IPS DF 6.9 (cell line): ENCODE results near the gene SNRNP25.

Source experiments
- DNase-seq: peaks from one replicate; pipeline ENCODE4 v3.0.0-alpha.2; 2013; ENCODE audit warnings: low read depth, low spot score
- H3K27ac ChIP-seq: one replicate; pipeline ENCODE4 v1.5.1; 2013; ENCODE audit warnings: low read length, control low read depth
- H3K27me3 ChIP-seq: 2 replicates; pipeline ENCODE4 v1.6.1; 2013; ENCODE audit warnings: mild to moderate bottlenecking, low read length; ENCODE audit not compliant: control insufficient read depth, insufficient read depth
- H3K36me3 ChIP-seq: 2 replicates; pipeline ENCODE4 v1.6.1; 2013; ENCODE audit warnings: low read length; ENCODE audit not compliant: control insufficient read depth, insufficient read depth
- H3K4me1 ChIP-seq: 2 replicates; pipeline ENCODE4 v1.6.1; 2013; ENCODE audit warnings: low read length; ENCODE audit not compliant: control insufficient read depth, insufficient read depth
- H3K4me3 ChIP-seq: 2 replicates; pipeline ENCODE4 v1.5.1; 2013; ENCODE audit warnings: mild to moderate bottlenecking, low read length
- H3K9me3 ChIP-seq: 2 replicates; pipeline ENCODE4 v1.6.1; 2013; ENCODE audit warnings: low read length, inconsistent platforms; ENCODE audit not compliant: control insufficient read depth, insufficient read depth
- WGBS: extraction: QIAGEN DNeasy Blood & Tissue Kit; methylation state at CpG from one replicate; pipeline ENCODE4 v1.1.7; 2013; ENCODE audit warnings: mixed read lengths, missing lambda C conversion rate; ENCODE audit not compliant: insufficient read length, insufficient coverage; 5-methylcytosine and 5-hydroxymethylcytosine counted together

The SNRNP25 gene

DNA sequence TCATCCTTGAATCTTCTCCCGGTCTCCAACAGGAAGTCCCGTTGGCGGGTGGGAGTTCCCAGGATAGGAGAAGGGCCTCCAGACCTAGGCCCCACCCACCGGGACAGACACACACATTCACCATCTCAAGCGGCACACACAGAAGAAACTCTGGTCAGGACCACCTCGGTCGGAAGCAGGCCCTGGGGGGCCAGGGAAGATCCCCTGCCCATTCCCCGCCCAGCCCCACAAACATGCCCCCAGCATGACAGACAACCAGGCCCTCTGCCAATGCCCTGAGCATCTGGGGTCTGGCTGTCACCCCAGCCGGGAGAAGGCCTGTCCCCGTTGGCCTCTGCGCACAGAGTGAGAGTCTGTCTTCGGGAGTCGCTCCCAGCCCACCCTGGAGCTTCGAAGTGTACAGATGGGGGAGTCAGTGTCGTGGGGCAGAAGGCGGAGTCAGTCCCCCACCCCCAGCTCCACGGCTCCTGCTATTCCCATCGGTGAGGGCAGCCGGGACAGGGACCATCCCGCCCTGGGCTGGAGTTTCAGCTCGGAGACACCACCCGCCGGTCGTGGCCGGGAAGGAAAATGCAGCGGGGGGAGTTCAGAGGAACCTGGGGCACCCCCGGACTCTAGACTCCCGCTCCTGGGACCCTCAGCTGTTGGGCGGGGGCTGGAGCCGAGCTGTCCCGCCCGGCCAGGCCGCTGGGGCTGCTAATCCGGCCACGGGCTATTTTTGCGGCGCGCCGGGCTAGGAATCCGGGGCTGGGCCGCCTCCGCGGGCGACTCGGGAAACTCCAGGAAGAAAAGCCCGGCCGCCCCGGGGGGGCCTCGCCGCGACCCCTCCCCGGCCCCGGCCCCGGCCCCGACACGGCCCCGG is 18.1 kb downstream of the SNRNP25 start:
- DNase-seq: peak; percentile 84
- WGBS: no CpG with 5 or more reads among the region's 57 CpGs

DNA sequence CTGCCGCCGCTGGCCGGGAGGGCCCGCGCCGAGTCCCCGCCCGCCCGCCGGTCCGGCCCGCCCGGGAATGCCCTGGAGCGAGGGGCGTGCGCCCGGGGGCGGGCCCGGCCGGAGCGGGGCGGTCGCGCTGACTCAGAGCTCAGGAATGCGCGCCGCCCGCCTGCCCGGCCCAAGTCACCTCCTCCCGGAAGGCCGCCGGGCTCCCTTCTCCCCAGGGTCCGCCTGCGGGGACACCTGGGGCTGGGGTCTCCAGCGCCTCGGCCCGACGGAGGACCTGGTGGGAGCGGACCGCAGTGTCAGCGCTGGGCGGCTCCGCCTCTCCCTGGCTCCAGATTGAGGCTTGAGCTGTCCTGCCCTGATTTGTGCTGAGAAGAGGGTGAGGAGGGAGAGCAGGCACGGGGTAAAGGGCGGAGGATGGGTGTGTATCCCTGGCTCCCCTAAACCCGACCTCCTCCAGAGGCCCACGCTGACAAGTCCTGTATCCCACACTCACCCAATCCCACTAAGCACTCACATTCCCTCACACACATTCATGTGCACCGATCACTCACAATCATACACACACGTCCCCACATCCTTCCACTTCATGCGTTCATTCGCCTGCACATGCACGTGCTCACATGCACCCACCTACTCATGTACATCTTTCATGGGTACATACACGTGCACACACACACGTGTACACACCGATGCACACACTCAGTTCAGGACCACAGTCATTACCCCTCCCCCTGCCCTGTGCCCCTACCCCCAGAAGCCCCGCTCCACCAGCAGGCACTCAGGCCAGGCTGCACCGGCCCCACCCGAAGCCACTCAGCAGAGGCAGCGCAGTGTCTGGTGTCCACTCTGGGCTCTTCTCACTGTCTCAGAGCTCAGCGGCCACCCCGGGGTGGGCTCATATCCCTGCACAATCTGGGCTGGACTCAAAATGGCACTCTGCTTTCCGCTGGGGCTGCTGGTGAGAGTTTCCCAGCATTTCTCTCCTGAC is 19.2 kb downstream of the SNRNP25 start, which contains the start of gene RHBDF1:
Gene RHBDF1 (minus strand): TSS at position 71 of the 988 bp plus-strand sequence. CDS start 7,616 bp downstream, outside the sequence.
- Histone ChIP-seq H3K9me3 (no peaks in the 10 kb centered on the region), H3K27me3 (no peaks in the 10 kb centered on the region), H3K36me3 (no peaks in the 10 kb centered on the region), H3K27ac (no peak within 1 kb of the TSS), H3K4me1 (peaks cover 30% of the 10 kb centered on the region), H3K4me3 (peak within 1 kb of the TSS; percentile 43; the same call in 1 of the 2 replicates)
- DNase-seq: no peak
- 100% methylated on average over 5 of the region's 62 CpGs for WGBS

More for the DNA sequence above, 18.1 kb downstream of the SNRNP25 start:
- Histone ChIP-seq H3K4me1 (peaks cover 28% of the 10 kb centered on the region), H3K36me3 (no peaks in the 10 kb centered on the region), H3K27me3 (no peaks in the 10 kb centered on the region), H3K27ac (no peak overlapping the region), H3K4me3 (peak overlapping the region; percentile 43; the same call in 1 of the 2 replicates), H3K9me3 (no peaks in the 10 kb centered on the region)

DNA sequence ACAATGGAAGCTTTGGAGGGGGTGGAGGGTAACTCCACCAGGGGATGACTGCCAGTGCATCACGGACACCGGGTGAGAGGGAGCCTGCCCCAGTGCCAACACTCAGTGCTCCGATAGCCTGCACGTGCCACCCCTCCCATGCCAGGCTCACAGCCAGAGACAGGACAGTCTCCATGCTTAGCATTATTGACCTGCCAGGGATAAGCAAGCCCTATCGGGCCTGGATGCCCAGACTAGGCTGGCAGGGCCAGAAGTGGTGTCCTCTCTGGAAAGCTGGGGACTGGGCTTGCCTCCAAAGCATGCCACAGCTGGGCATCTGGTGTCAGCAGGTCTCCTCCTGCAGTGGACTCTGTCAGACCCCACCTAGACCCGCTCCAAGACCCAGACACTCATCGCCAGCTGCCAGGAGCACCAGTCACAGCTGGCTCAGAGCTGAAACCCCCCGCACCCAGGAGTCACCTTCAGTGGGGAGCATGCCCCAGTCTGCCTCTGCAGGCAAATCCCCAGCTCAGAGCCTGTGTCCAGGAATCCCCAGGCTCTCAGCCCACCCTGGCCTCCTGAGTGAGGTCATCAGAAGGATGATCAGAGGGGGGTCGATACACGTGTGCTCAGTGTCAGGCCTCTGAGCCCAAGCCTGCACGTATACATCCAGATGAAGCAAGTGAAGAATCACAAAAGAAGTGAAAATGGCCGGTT is 20.6 kb downstream of the SNRNP25 start:
- no peak for DNase-seq
- Histone ChIP-seq H3K9me3 (no peaks in the 10 kb centered on the region), H3K4me1 (peaks cover 34% of the 10 kb centered on the region), H3K36me3 (no peaks in the 10 kb centered on the region), H3K4me3 (no peak overlapping the region), H3K27me3 (no peaks in the 10 kb centered on the region), H3K27ac (no peak overlapping the region)
- WGBS: no CpG with 5 or more reads among the region's 12 CpGs

DNA sequence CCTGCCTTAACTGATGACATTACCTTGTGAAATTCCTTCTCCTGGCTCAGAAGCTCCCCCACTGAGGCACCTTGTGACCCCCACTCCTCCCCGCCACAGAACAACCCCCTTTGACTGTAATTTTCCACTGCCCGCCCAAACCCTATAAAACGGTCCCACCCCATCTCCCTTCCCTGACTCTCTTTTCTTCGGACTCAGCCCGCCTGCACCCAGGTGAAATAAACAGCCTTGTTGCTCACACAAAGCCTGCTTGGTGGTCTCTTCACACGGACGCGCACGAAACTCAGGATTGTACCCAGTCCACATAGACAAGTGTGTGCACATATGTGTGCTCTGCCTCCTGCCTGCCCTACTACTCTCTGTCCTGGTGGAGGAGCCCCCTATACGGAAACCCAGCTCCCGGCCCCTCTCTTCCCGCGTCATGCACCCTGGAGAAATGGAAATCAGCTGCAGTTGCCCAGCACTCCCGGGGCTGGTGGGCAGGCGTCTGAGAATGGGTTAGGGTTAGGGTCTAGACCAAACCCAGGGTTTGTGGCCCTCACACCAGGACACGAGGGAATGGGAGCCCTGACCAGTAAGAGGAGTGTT is 21.2 kb downstream of the SNRNP25 start:
- WGBS: no CpG with 5 or more reads among the region's 16 CpGs
- Histone ChIP-seq H3K4me3 (no peak overlapping the region), H3K4me1 (peaks cover 34% of the 10 kb centered on the region), H3K36me3 (peaks cover 3% of the 10 kb centered on the region; the same call in 1 of the 2 replicates), H3K9me3 (no peaks in the 10 kb centered on the region), H3K27ac (no peak overlapping the region), H3K27me3 (no peaks in the 10 kb centered on the region)
- DNase-seq: no peak

DNA sequence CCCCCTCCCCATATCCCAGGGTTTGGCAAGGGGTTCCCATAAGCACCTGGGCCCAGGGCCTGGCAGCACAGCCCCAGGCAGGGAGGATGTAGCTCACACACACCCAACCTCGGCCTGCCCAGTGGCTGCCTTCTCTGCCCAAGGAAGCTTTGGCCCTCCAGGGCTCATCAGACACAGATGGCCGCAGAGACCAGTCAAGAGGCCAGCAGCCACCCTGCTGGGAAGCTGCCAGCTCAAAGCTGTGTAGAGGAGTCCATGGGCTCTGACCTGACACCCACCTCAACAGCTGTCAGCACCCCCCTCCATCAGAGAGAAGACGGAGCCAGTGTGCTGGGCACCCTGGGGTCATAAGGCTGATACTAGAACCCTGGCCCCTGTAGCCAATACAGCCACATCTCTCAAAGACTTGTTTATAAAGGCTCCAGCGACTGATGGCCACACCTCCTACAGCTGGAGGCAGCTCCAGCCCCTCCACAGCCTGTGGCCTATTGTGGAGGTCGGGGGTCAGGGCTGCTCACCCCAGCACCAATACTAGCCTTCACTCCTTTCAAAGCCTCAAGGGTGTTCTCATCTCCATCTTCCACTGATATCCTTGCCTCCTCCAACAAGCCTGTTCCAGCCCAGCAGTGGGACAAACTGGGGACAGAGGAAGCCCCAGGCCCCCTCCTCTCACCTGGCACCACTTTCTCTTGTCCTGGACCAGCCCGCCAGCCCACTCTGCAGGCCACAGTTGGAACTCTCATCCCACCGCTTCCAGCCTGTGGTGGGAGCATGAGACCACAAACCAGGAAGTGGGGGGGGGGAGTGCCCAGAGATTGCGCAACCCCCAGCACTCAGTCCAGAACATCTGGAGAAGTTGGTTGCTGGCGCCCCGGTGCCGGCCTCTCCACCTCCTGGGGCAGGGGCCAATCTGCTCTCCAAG is 22.2 kb downstream of the SNRNP25 start:
- WGBS: no CpG with 5 or more reads among the region's 11 CpGs
- Histone ChIP-seq H3K4me3 (no peak overlapping the region), H3K27ac (no peak overlapping the region), H3K27me3 (no peaks in the 10 kb centered on the region), H3K9me3 (no peaks in the 10 kb centered on the region), H3K4me1 (peaks cover 31% of the 10 kb centered on the region), H3K36me3 (peaks cover 5% of the 10 kb centered on the region; the same call in 1 of the 2 replicates)
- no peak for DNase-seq

DNA sequence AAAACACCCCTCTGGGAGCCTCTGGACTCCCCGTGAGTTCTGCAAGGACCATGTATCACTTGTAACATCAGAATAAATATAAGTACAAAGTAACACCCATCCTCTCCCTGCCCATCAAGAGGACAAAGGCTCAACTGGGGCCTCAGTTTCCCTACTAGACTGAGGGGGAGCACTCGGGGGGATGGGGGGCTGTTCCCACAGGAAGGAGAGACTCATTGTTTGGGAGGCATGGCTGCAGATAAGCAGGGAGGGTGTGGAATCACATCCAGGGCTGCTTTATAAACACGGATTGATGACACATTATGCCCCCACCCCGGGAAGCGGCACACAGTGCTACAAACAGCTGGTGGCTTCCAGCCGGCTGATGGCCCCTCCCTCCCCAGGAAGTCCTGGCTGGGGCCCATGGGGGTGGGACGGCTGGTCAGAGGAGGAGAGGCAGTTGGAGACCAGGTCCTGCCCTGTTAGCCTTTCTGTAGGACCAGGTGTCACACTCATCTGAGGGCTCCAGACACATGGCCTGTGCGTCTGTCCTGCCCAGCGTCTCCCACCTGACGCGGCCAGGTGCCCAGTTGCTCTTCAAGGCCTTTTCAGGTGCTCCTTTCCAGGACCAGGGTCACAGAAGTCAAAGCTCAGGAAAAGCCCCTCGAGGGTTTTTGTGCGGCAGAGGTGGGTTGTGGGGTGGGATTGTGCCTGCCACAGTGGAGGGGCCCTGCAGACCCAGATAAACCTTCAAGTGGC is 23.1 kb downstream of the SNRNP25 start:
- Histone ChIP-seq H3K36me3 (peaks cover 5% of the 10 kb centered on the region; the same call in 1 of the 2 replicates), H3K4me1 (peaks cover 26% of the 10 kb centered on the region), H3K4me3 (no peak overlapping the region), H3K27ac (no peak overlapping the region), H3K9me3 (no peaks in the 10 kb centered on the region), H3K27me3 (no peaks in the 10 kb centered on the region)
- no CpG with 5 or more reads among the region's 13 CpGs for WGBS
- DNase-seq: no peak

DNA sequence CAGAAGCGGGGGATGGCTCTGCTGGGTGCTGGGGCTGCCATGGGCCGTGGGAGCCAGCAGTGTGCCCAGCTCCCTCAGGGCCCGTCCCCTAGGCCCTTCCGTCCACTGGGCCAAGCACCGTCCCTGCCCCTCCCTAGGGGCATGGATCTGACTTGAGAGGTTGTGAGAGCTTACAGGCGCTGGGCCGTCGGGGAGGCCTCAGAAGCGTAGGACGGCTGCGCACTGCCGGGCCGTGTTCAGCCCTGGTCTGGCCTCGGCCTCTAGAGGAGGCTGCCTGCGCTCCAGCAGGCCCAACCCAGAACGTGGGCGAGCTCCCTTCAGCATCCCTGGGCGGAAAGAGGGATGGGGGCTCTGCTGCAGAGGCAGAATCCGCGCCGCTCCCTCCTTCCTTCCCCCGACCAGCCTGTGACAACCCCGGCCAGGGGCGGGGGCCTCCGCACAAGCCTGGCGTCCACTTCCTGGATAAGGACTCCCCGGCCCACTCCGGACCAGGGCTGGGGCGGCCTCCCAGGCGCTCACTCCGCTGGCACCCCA is 23.7 kb downstream of the SNRNP25 start:
- no CpG with 5 or more reads among the region's 31 CpGs for WGBS
- peaks cover 29% of the 10 kb centered on the region for H3K4me1 ChIP-seq
- peaks cover 5% of the 10 kb centered on the region; the same call in 1 of the 2 replicates for H3K36me3 ChIP-seq
- peak overlapping the region; percentile 89; the same call in 1 of the 2 replicates for H3K4me3 ChIP-seq
- no peak for DNase-seq
- no peak overlapping the region for H3K27ac ChIP-seq
- no peaks in the 10 kb centered on the region for H3K9me3 ChIP-seq
- H3K27me3 ChIP-seq: no peaks in the 10 kb centered on the region

DNA sequence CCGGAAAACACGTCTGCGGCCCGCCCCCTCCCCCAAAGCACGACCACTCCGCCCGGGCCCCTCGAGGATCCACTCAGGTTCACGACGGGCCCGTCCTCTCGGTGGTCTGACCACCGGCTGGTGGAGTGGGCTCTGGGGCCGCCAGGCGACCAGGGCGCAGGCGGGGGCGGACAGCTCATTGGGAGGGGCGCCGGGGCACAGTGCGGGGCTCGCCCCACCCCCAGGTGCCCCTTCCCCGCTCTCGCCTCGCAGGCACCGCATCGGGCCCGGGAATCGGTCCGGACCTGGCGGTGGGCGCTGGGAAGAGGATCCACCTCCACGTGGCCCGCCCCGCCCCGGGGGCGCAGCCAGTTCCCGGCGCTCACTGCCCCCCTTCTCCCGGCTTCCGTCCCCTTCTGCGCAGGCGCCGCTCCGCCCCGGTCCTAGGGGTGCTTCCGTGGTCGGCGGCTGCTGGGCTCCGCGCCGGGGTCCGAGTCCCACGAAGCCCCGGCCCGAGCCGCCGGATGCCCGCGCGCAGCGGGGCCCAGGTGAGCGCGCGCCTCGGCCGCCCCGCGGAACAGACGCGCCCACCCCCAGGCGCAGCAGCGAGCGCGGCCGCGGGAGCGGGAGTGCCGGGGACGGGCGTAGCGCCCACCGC is 24.3 kb downstream of the SNRNP25 start, which contains the start of gene MPG:
Gene MPG (plus strand): TSS at position 419 of the 637 bp plus-strand sequence. CDS start 85 bp downstream, at position 504.
- Histone ChIP-seq H3K27ac (no peak within 1 kb of the TSS), H3K4me3 (peak within 1 kb of the TSS; percentile 89), H3K4me1 (peaks cover 25% of the 10 kb centered on the region), H3K27me3 (no peaks in the 10 kb centered on the region), H3K36me3 (peaks cover 5% of the 10 kb centered on the region; the same call in 1 of the 2 replicates), H3K9me3 (no peaks in the 10 kb centered on the region)
- WGBS: no CpG with 5 or more reads among the region's 83 CpGs
- DNase-seq: no peak
